ENCODE measurements around the gene ARL16. TPM values are rescaled to one million over a fixed set of nuclear protein-coding genes. Genes with fewer than 3 reads are reported as not detected.
A peak's percentile ranks its signal among the peaks of the same experiment; 100 is the strongest.

ARL16 gene
- total and polyA plus RNA-seq, 12 donors: 18.5 to 105 (median 31.7) TPM

DNA sequence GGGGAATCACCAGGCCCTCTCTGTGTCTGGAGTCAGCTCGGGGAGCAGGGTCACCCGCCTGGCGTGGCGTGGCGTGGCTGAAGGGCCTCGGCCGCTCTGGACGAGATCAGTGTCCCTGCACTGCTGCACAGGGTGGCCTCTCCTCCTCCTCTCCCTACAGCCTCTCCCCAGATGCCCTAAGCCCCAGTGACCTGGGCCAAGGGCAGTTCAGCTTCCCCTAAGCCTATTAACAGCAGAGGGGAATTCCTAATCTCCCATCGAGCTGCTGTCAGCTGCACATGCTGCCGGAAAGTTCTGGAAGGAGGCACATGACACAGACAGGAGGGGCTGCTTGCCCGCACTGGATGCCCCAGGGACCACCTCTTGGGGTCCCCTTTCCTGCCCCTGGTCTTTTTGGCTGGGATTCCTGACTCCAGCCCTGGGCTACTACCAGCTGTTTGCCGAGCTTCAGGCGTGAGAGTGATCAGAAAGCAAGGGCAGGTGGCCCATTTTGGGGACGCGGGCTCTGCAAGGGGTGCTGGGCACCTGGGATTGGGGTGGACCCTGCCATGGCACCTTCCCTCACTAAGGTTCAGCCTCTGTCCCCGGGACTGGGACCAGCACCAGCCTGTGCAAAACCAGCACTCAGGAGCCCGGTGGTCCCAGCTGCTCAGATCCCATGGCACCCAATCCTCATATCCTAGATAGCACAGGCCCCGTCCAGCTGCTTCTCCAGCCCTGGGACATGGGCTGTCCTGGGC lies 28.0 kb downstream of the ARL16 start:
- Histone ChIP-seq H3K27me3 (no peaks in the 10 kb centered on the region), H3K36me3 (replicated peaks in 1 of 2) (no peaks in the 10 kb centered on the region), H3K9me3 (replicated peaks in 1 of 3) (no peaks in the 10 kb centered on the region), H3K27ac (no peak overlapping the region), H3K4me3 (no peak overlapping the region), H3K4me1 (replicated peaks in 1 of 2) (no peaks in the 10 kb centered on the region)
- TF ChIP-seq, protein P1, sequence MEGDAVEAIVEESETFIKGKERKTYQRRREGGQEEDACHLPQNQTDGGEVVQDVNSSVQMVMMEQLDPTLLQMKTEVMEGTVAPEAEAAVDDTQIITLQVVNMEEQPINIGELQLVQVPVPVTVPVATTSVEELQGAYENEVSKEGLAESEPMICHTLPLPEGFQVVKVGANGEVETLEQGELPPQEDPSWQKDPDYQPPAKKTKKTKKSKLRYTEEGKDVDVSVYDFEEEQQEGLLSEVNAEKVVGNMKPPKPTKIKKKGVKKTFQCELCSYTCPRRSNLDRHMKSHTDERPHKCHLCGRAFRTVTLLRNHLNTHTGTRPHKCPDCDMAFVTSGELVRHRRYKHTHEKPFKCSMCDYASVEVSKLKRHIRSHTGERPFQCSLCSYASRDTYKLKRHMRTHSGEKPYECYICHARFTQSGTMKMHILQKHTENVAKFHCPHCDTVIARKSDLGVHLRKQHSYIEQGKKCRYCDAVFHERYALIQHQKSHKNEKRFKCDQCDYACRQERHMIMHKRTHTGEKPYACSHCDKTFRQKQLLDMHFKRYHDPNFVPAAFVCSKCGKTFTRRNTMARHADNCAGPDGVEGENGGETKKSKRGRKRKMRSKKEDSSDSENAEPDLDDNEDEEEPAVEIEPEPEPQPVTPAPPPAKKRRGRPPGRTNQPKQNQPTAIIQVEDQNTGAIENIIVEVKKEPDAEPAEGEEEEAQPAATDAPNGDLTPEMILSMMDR (IDR thresholded peaks at IDR 0.05): no peak
- TF ChIP-seq POLR2A (IDR thresholded peaks at IDR 0.05): no peak
- intact Hi-C loops (cut with DNase I): no loop called here
- no peak for DNase-seq
- WGBS, 4 donors: 50 to 90% (median 79%) methylated on average over 4 to 18 of the region's 18 CpGs

DNA sequence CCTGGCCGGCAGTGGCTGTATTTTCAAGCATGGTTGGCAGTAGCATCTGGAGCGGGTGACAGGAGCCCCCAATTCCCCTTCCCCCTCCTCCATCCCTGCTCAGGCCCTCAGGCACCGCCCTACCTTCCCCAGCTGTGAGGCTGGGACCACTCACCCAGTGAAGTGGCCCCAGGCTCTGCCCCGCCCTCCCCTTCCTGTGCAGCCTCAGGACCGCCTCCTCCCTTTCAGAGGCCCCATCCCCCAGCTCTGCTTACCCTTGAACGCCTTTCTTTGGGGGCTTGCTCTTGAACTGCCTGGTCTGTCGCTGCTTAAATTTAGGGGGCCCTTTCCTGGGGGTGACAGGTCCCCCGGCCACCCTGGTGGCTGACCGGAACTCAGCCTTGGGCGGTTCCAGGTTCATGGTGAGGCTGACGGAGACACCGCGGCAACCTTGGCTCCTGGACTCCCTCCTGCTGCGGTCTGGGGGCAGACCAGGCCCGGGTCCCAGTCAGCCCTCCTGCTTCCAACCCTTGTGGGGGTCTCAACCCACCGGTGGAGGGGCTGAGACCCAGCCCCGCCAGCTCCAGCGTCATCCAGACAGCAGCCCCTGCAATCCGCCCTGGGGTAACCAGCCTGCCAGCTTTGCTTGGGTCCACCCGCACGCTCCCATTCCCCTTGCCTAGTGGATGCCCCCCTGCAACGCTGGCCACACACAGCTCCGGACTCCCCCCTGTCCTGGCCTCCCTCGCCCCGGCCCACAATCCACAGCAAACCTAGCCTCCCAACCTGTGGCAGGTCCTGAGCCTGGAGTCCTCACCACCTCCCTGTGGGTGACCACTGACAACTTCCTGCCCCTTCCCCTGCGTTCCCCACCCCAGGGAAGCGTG lies 30.5 kb downstream of the ARL16 start:
- no peak overlapping the region for H3K4me3 ChIP-seq
- H3K27ac ChIP-seq: no peak overlapping the region
- no peaks in the 10 kb centered on the region for H3K9me3 ChIP-seq (replicated peaks in 1 of 3)
- no peak for DNase-seq
- intact Hi-C loops (cut with DNase I): no loop called here
- TF ChIP-seq, protein P1 (IDR thresholded peaks at IDR 0.05): no peak
- TF ChIP-seq POLR2A (IDR thresholded peaks at IDR 0.05): no peak
- peaks cover 22% of the 10 kb centered on the region for H3K27me3 ChIP-seq
- H3K36me3 ChIP-seq (replicated peaks in 1 of 2): no peaks in the 10 kb centered on the region
- no peaks in the 10 kb centered on the region for H3K4me1 ChIP-seq (replicated peaks in 1 of 2)
- WGBS, 4 donors: 40 to 55% (median 48%) methylated on average over 8 to 27 of the region's 27 CpGs

DNA sequence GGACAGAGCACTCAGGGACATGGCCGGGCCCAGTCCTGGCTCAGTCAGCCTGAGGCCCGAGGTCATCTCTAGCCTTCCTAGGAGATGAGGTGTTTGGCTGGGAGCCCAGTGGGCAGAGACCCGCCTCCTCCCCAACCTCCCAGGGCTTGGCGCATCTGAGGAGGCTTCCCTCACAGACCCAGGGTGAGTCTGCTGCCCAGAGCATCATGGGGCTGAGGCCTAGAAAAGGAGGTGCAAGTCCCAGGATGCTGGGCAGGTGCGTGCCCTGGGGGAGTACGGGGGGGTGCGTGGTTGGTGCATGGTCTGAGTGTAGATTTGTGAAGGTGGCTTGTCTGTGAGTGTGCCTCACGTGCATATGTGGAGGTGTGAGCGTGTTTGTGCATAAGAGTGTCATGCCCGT lies 31.9 kb downstream of the ARL16 start:
- peak; percentile 87 to 96 (median 95) for DNase-seq
- peaks cover 30% of the 10 kb centered on the region for H3K27me3 ChIP-seq
- intact Hi-C loops (cut with DNase I): no loop called here
- H3K4me1 ChIP-seq (replicated peaks in 1 of 2): no peaks in the 10 kb centered on the region
- peak overlapping the region in 1 of 5 donors; percentile 83 for H3K27ac ChIP-seq
- no peak overlapping the region for H3K4me3 ChIP-seq
- TF ChIP-seq POLR2A (IDR thresholded peaks at IDR 0.05): peak in 1 of 2 donors; percentile 30
- TF ChIP-seq, protein P1 (IDR thresholded peaks at IDR 0.05): no peak
- H3K36me3 ChIP-seq (replicated peaks in 1 of 2): no peaks in the 10 kb centered on the region
- H3K9me3 ChIP-seq (replicated peaks in 1 of 3): no peaks in the 10 kb centered on the region
- 47 to 90% (median 52%) methylated on average over 6 to 10 of the region's 10 CpGs for WGBS, 4 donors

DNA sequence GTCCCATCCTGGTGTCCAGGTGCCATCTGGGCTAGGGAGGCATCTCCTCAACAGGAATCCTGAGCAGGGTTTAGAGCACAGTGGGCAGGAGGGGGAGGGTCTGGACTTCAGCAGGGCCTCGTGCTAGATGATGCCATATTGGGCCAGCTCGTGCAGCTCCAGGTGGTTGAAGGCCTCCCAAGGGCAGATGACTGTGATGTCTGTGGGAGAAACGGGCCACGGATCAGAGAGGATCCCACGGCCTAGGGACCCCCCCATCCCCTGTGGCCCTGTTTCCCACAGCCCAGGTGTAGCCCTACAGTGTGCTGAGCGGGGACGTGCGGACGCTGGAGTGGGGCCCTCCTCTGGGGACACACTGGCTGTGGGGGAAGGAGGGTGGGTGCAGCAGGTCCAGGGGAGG lies 32.6 kb downstream of the ARL16 start:
- H3K36me3 ChIP-seq (replicated peaks in 1 of 2): no peaks in the 10 kb centered on the region
- intact Hi-C loops (cut with DNase I): no loop called here
- TF ChIP-seq, protein P1 (IDR thresholded peaks at IDR 0.05): no peak
- TF ChIP-seq POLR2A (IDR thresholded peaks at IDR 0.05): no peak
- no peak for DNase-seq
- 67 to 78% (median 77%) methylated on average over 8 to 9 of the region's 9 CpGs for WGBS, 4 donors
- no peaks in the 10 kb centered on the region for H3K9me3 ChIP-seq (replicated peaks in 1 of 3)
- H3K4me3 ChIP-seq: no peak overlapping the region
- peaks cover 30% of the 10 kb centered on the region for H3K27me3 ChIP-seq
- no peaks in the 10 kb centered on the region for H3K4me1 ChIP-seq (replicated peaks in 1 of 2)
- H3K27ac ChIP-seq: peak overlapping the region in 1 of 5 donors; percentile 83
